H1 (cell line): ENCODE data around the gene SLC2A4. TPM values are rescaled to one million over a fixed set of nuclear protein-coding genes. Genes with fewer than 3 reads are reported as not detected.

ENCODE experiments used
- CTBP2 ChIP-seq: IDR thresholded peaks from 2 replicates; pipeline ENCODE4 v1.7.0; 2011; ENCODE audit warnings: borderline replicate concordance, mild to moderate bottlenecking, moderate library complexity, mixed read lengths, low read length; ENCODE audit not compliant: insufficient read depth, insufficient read length
- EZH2 ChIP-seq: fragments of 200-600 bp; sonication (generic); IDR thresholded peaks from 2 replicates; pipeline ENCODE4 v1.7.1; 2012; ENCODE audit warnings: low read depth, mild to moderate bottlenecking, moderate library complexity, low read length, inconsistent platforms; ENCODE audit not compliant: severe bottlenecking
- KDM5A ChIP-seq: fragments of 200-600 bp; IDR thresholded peaks from 2 replicates; pipeline ENCODE4 v1.7.1; 2012; ENCODE audit warnings: mild to moderate bottlenecking, low read length, inconsistent platforms, mixed read lengths
- RBBP5 ChIP-seq: IDR thresholded peaks from 2 replicates; pipeline ENCODE4 v1.7.1; 2012; ENCODE audit warnings: low read depth, mild to moderate bottlenecking, inconsistent platforms, low read length, moderate library complexity, borderline replicate concordance
- RFX5 ChIP-seq: IDR thresholded peaks from 2 replicates; pipeline ENCODE4 v1.6.1; 2011; ENCODE audit warnings: low read depth, low read length, improper control_type of control experiment, borderline replicate concordance
- RNF2 ChIP-seq: fragments of 200-900, 300-1000 bp; sonication (generic); IDR thresholded peaks from 2 replicates; pipeline ENCODE4 v1.7.1; 2016; ENCODE audit warnings: borderline replicate concordance, low read depth, mild to moderate bottlenecking, antibody characterized with exemption, low read length; ENCODE audit not compliant: poor library complexity, severe bottlenecking; ENCODE audit errors: missing control alignments
- TAF7 ChIP-seq: optimal IDR thresholded peaks from 2 replicates; pipeline ENCODE3; 2011; ENCODE audit warnings: low read depth, mild to moderate bottlenecking, inconsistent platforms, low read length, moderate library complexity, borderline replicate concordance
- TEAD4 ChIP-seq: IDR thresholded peaks from 2 replicates; pipeline ENCODE4 v1.6.1; 2012; ENCODE audit warnings: low read depth, low read length, inconsistent platforms, mixed read lengths
- YY1 ChIP-seq: IDR thresholded peaks from 2 replicates; pipeline ENCODE4 v1.6.1; 2011; ENCODE audit warnings: low read depth, mild to moderate bottlenecking, low read length
- polyA plus RNA-seq, 7 experiments: library from polyadenylated mRNA; depleted of rRNA in 3 of 7; stranded (reverse) in 5 of 7; unstranded in 2 of 7; fragments of >200 nt in 5 of 7; fragments of 200-250 nt in 2 of 7; gene quantifications; 1 replicate in 5 of 7; 2 replicates in 1 of 7; 4 replicates in 1 of 7; pipeline versions ENCODE4 v1.2.1 to v1.2.3, GENCODE V29; 2011 to 2013; ENCODE audit warnings: missing spikeins in 2 of 7, mixed read lengths in 2 of 7
- total RNA-seq: library from RNA; stranded (reverse); fragmentation: NEBNext Ultra II Directional; extraction: Animal tissue kit (Norgen Biotek cat#: 25700); gene quantifications from 2 replicates; pipeline ENCODE4 v1.2.1, GENCODE V29; 2021

SLC2A4 gene
- total and polyA plus RNA-seq, 2 of the 8 experiments (the other 6 are each of a cell fraction or from before 2014, with no cell fraction given), result 5.7 to 6.9 TPM

GRCh38 chr17:7252176-7253043 lies 29.1 kb upstream of the SLC2A4 start, which contains the start of gene ELP5 (continued):
- TF ChIP-seq TAF7 (peak; percentile 77), EZH2 (no peak), YY1 (no peak), KDM5A (peak; percentile 71), CTBP2 (no peak), TEAD4 (no peak), RFX5 (no peak), RNF2 (no peak), RBBP5 (peak; percentile 62; the same call in 1 of the 2 replicates)
